Measurements from ENCODE around the gene STEAP1B.

GRCh38 chr7:22488643-22489462 lies 11.1 kb downstream of the STEAP1B start:
- TF ChIP-seq TAF1 (conservative IDR thresholded peaks at IDR 0.05) (no peak), MAX (IDR thresholded peaks at IDR 0.05) (no peak), JUND (IDR thresholded peaks at IDR 0.05) (no peak), ATF3 (IDR thresholded peaks at IDR 0.05) (no peak), CTCF (IDR thresholded peaks at IDR 0.05; ENCODE audit: low read depth, low read length, missing input control) (peak; percentile 92), EGR1 (IDR thresholded peaks at IDR 0.05; ENCODE audit: low read depth in 2 of 2) (no peak), RAD21 (IDR thresholded peaks at IDR 0.05) (peak; percentile 98 to 99), ZBTB33 (IDR thresholded peaks at IDR 0.05) (no peak), REST (IDR thresholded peaks at IDR 0.05) (no peak), YY1 (IDR thresholded peaks at IDR 0.05) (no peak), SP1 (IDR thresholded peaks at IDR 0.05) (no peak), GABPA (IDR thresholded peaks at IDR 0.05 in 1 of 2, conservative IDR thresholded peaks at IDR 0.05 in 1 of 2) (no peak), NR2F2 (IDR thresholded peaks at IDR 0.05) (no peak)

All from liver (tissue), 3 donors.